Effector memory CD4-positive, alpha-beta T cell (primary cell): Measurements from ENCODE around the gene WWC1.
"Not testable (repeated sequence)": the region's sequence is repeated elsewhere in the genome, so short reads cannot be mapped to it uniquely, and the experiment has no call there.

ENCODE experiments used
- DNase-seq, 3 donors: peaks; one replicate each; pipeline ENCODE4 v3.0.0-alpha.2; 2020
- H3K27ac ChIP-seq: 2 replicates; pipeline ENCODE4 v1.7.0; 2013; ENCODE audit warnings: mild to moderate bottlenecking, low read length, moderate library complexity; ENCODE audit not compliant: insufficient read depth, poor library complexity, severe bottlenecking
- H3K27me3 ChIP-seq: replicated peaks from 2 replicates; pipeline ENCODE4 v1.7.0; 2013; ENCODE audit warnings: mild to moderate bottlenecking, low read length; ENCODE audit not compliant: insufficient read depth, control insufficient read depth, poor library complexity, severe bottlenecking
- H3K36me3 ChIP-seq: 2 replicates; pipeline ENCODE4 v1.7.0; 2013; ENCODE audit warnings: mild to moderate bottlenecking, low read length, moderate library complexity; ENCODE audit not compliant: control insufficient read depth, insufficient read depth
- H3K4me1 ChIP-seq: 2 replicates; pipeline ENCODE4 v1.7.0; 2013; ENCODE audit warnings: low read length, mild to moderate bottlenecking; ENCODE audit not compliant: control insufficient read depth, insufficient read depth, poor library complexity, severe bottlenecking
- H3K4me3 ChIP-seq: 2 replicates; pipeline ENCODE4 v1.7.0; 2013; ENCODE audit warnings: low read length, low read depth, mild to moderate bottlenecking; ENCODE audit not compliant: insufficient read depth, poor library complexity, severe bottlenecking
- H3K9me3 ChIP-seq: 2 replicates; pipeline ENCODE4 v1.7.0; 2013; ENCODE audit warnings: mild to moderate bottlenecking, low read length, moderate library complexity; ENCODE audit not compliant: control insufficient read depth

WWC1 gene

GRCh38 chr5:168286386-168286785 lies 5.1 kb upstream of the WWC1 start:
- Histone ChIP-seq H3K9me3 (no peaks in the 10 kb centered on the region), H3K27me3 (no peaks in the 10 kb centered on the region), H3K36me3 (no peaks in the 10 kb centered on the region), H3K4me1 (no peaks in the 10 kb centered on the region), H3K27ac (no peak overlapping the region), H3K4me3 (no peak overlapping the region)
- no peak for DNase-seq

GRCh38 chr5:168286863-168287262 lies 4.6 kb upstream of the WWC1 start:
- DNase-seq = not testable (repeated sequence)

GRCh38 chr5:168287362-168287761 lies 4.1 kb upstream of the WWC1 start:
- H3K27ac ChIP-seq = no peak overlapping the region
- no peaks in the 10 kb centered on the region for H3K27me3 ChIP-seq
- no peaks in the 10 kb centered on the region for H3K9me3 ChIP-seq
- H3K4me1 ChIP-seq = no peaks in the 10 kb centered on the region
- no peaks in the 10 kb centered on the region for H3K36me3 ChIP-seq
- DNase-seq = no peak
- no peak overlapping the region for H3K4me3 ChIP-seq

More at GRCh38 chr5:168286863-168287262, 4.6 kb upstream of the WWC1 start:
- not testable (repeated sequence) for H3K27ac ChIP-seq, H3K9me3 ChIP-seq, H3K4me1 ChIP-seq, H3K36me3 ChIP-seq, H3K4me3 ChIP-seq, H3K27me3 ChIP-seq

- peaks cover 3% of the 10 kb centered on the region for H3K4me1 ChIP-seq
- no peaks in the 10 kb centered on the region for H3K36me3 ChIP-seq
- H3K27ac ChIP-seq = no peak overlapping the region
- DNase-seq = no peak
- no peaks in the 10 kb centered on the region for H3K9me3 ChIP-seq
- no peak overlapping the region for H3K4me3 ChIP-seq
- H3K27me3 ChIP-seq = peaks cover 2% of the 10 kb centered on the region
Measured at GRCh38 chr5:168288349-168289245, 2.8 kb upstream of the WWC1 start.

- no peak for DNase-seq
- H3K4me1 ChIP-seq = peaks cover 3% of the 10 kb centered on the region
- no peak overlapping the region for H3K27ac ChIP-seq
- no peaks in the 10 kb centered on the region for H3K36me3 ChIP-seq
- H3K4me3 ChIP-seq = peak overlapping the region; percentile 50
- no peaks in the 10 kb centered on the region for H3K9me3 ChIP-seq
- peaks cover 7% of the 10 kb centered on the region for H3K27me3 ChIP-seq
Measured at GRCh38 chr5:168290902-168291341, 523 bp upstream of the WWC1 start.

- Histone ChIP-seq H3K9me3 (no peaks in the 10 kb centered on the region), H3K36me3 (no peaks in the 10 kb centered on the region), H3K27me3 (peaks cover 7% of the 10 kb centered on the region), H3K27ac (no peak overlapping the region), H3K4me1 (peaks cover 3% of the 10 kb centered on the region), H3K4me3 (peak overlapping the region; percentile 47)
- DNase-seq = no peak
Measured at GRCh38 chr5:168291964-168292785, 730 bp downstream of the WWC1 start.

- peaks cover 7% of the 10 kb centered on the region for H3K27me3 ChIP-seq
- H3K4me3 ChIP-seq = no peak overlapping the region
- H3K9me3 ChIP-seq = no peaks in the 10 kb centered on the region
- H3K27ac ChIP-seq = no peak overlapping the region
- no peak for DNase-seq
- H3K36me3 ChIP-seq = no peaks in the 10 kb centered on the region
- peaks cover 3% of the 10 kb centered on the region for H3K4me1 ChIP-seq
Measured at GRCh38 chr5:168292786-168293696, 1.6 kb downstream of the WWC1 start.

- H3K4me3 ChIP-seq = no peak overlapping the region
- no peak for DNase-seq
- H3K27ac ChIP-seq = no peak overlapping the region
- no peaks in the 10 kb centered on the region for H3K9me3 ChIP-seq
- no peaks in the 10 kb centered on the region for H3K36me3 ChIP-seq
- H3K4me1 ChIP-seq = peaks cover 3% of the 10 kb centered on the region
- H3K27me3 ChIP-seq = peaks cover 7% of the 10 kb centered on the region
Measured at GRCh38 chr5:168295574-168296201, 4.2 kb downstream of the WWC1 start.

GRCh38 chr5:168296682-168297081 lies 5.2 kb downstream of the WWC1 start:
- Histone ChIP-seq H3K36me3 (no peaks in the 10 kb centered on the region), H3K27ac (no peak overlapping the region), H3K27me3 (peaks cover 7% of the 10 kb centered on the region), H3K4me1 (peaks cover 3% of the 10 kb centered on the region), H3K4me3 (no peak overlapping the region), H3K9me3 (no peaks in the 10 kb centered on the region)
- no peak for DNase-seq
